ENCODE data around the gene ADCY4. TPM values are rescaled to one million over a fixed set of nuclear protein-coding genes. Genes with fewer than 3 reads are reported as not detected.

The ADCY4 gene
- total RNA-seq, 1 experiment from 2014 or later, result 1.1 TPM

- TF ChIP-seq ATF3 (CRISPR knock-in tag; conservative IDR thresholded peaks at IDR 0.05) (no peak), ZMAT4 (CRISPR knock-in tag; IDR thresholded peaks at IDR 0.05) (no peak), USF1 (CRISPR knock-in tag; IDR thresholded peaks at IDR 0.05) (peak; percentile 88), RELA (CRISPR knock-in tag; IDR thresholded peaks at IDR 0.05; ENCODE audit: borderline replicate concordance) (peak; percentile 82; the same call in 1 of the 2 replicates), ZNF219 (CRISPR knock-in tag; IDR thresholded peaks at IDR 0.05; ENCODE audit: borderline replicate concordance) (peak; percentile 68; the same call in 1 of the 2 replicates), GRHL2 (CRISPR knock-in tag; IDR thresholded peaks at IDR 0.05; ENCODE audit: insufficient replicate concordance, severe bottlenecking) (no peak), CREM (CRISPR knock-in tag; IDR thresholded peaks at IDR 0.05) (0 out of 2 replicates have a peak, but pooled peaks have one; percentile 26), ZNF423 (CRISPR knock-in tag; IDR thresholded peaks at IDR 0.05) (no peak), MAX (CRISPR knock-in tag; IDR thresholded peaks at IDR 0.05) (peak; percentile 99), HMGXB4 (CRISPR knock-in tag; IDR thresholded peaks at IDR 0.05) (peak; percentile 65; the same call in 1 of the 2 replicates), USF2 (CRISPR knock-in tag; IDR thresholded peaks at IDR 0.05) (peak; percentile 79), JUN (CRISPR knock-in tag; IDR thresholded peaks at IDR 0.05) (peak; percentile 94; the same call in 1 of the 2 replicates), CBFB (CRISPR knock-in tag; IDR thresholded peaks at IDR 0.05; ENCODE audit: low read depth) (no peak), ARID4B (CRISPR knock-in tag; IDR thresholded peaks at IDR 0.05; ENCODE audit: borderline replicate concordance) (peak; percentile 97), ELF4 (CRISPR knock-in tag; IDR thresholded peaks at IDR 0.05; ENCODE audit: low read depth) (no peak), E2F5 (CRISPR knock-in tag; IDR thresholded peaks at IDR 0.05) (0 out of 2 replicates have a peak, but pooled peaks have one; percentile 39), ZBTB21 (CRISPR knock-in tag; IDR thresholded peaks at IDR 0.05; ENCODE audit: borderline replicate concordance) (peak; percentile 83; the same call in 1 of the 2 replicates), ZNF317 (CRISPR knock-in tag; IDR thresholded peaks at IDR 0.05; ENCODE audit: borderline replicate concordance, low read depth) (no peak), PREB (CRISPR knock-in tag; IDR thresholded peaks at IDR 0.05; ENCODE audit: borderline replicate concordance) (peak; percentile 61; the same call in 1 of the 2 replicates), ZNF425 (CRISPR knock-in tag; conservative IDR thresholded peaks at IDR 0.05) (no peak), TP53 (CRISPR knock-in tag; IDR thresholded peaks at IDR 0.05) (peak; percentile 83; the same call in 1 of the 2 replicates), FOXK1 (CRISPR knock-in tag; IDR thresholded peaks at IDR 0.05) (peak; percentile 76; the same call in 1 of the 2 replicates)
These were observed 18.9 kb downstream of the ADCY4 start (continued) for GRCh38 chr14:24315807-24316596.

Data from WTC11 (cell line).